H1 (cell line): Measurements from ENCODE around the gene TGFBR1. TPM values are rescaled to one million over a fixed set of nuclear protein-coding genes. Genes with fewer than 3 reads are reported as not detected.

ENCODE experiments used
- BRCA1 ChIP-seq: IDR thresholded peaks from 2 replicates; pipeline ENCODE4 v1.6.1; 2012; ENCODE audit warnings: low read depth, low read length, improper control_type of control experiment
- GTF2F1 ChIP-seq: IDR thresholded peaks from 2 replicates; pipeline ENCODE4 v1.6.1; 2012; ENCODE audit warnings: low read depth, low read length, improper control_type of control experiment, borderline replicate concordance
- POLR2AphosphoS5 ChIP-seq: IDR thresholded peaks from 2 replicates; pipeline ENCODE4 v1.6.1; 2011; ENCODE audit warnings: low read depth, low read length
- TCF12 ChIP-seq: IDR thresholded peaks from 2 replicates; pipeline ENCODE4 v1.6.1; 2011; ENCODE audit warnings: low read depth, mild to moderate bottlenecking, low read length
- polyA plus RNA-seq, 7 experiments: library from polyadenylated mRNA; depleted of rRNA in 3 of 7; stranded (reverse) in 5 of 7; unstranded in 2 of 7; fragments of >200 nt in 5 of 7; fragments of 200-250 nt in 2 of 7; gene quantifications; 1 replicate in 5 of 7; 2 replicates in 1 of 7; 4 replicates in 1 of 7; pipeline versions ENCODE4 v1.2.1 to v1.2.3, GENCODE V29; 2011 to 2013; ENCODE audit warnings: missing spikeins in 2 of 7, mixed read lengths in 2 of 7
- total RNA-seq: library from RNA; stranded (reverse); fragmentation: NEBNext Ultra II Directional; extraction: Animal tissue kit (Norgen Biotek cat#: 25700); gene quantifications from 2 replicates; pipeline ENCODE4 v1.2.1, GENCODE V29; 2021

The TGFBR1 gene
- total and polyA plus RNA-seq, 2 of the 8 experiments (the other 6 are each of a cell fraction or from before 2014, with no cell fraction given), result 16.8 to 52.4 TPM

DNA sequence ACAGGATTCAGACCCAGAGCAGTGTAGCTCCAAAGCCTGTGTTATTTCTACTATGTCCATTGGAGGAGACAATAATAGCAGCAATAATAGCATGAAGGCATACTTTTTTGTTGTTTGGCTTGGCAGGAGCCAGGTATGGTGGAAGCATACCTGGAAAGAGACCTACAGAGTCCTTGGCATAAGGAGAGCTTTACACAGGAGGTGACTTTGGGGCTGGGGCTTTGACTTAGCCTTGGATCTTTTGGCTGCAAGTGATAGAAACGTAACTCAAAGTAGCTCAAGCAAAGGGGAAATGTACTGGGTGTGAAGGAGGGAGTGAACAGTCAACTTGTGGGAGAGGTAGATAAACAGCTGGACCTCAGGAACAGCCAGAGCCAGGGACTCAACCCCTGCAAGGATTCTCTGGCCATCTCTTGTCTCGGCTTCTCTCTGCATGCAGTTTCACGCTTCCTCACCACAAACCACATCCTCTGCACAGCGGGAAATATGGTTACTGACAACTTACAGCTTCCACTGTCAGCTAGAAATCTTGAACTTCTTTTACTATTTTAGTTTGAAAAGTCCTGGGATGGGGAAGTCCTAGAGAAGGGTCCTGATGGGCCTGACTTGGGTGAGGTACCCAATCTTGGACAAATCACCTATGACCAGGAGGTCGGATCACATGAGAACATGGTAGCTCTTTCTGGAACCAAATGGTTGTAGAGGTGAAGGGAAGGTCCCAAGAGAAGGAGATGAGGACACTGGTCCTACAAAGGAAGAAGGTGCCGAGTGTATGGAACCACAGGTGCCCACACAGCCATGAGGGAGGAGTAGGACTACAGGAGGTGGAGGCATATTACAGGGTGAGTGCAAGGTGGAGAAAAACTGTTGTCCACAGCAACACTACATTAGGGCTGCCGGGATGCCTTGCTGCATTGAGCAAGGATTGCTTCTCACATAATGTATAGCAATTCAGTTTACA is 47.0 kb upstream of the TGFBR1 start (continued):
- TF ChIP-seq GTF2F1 (no peak), TCF12 (no peak), POLR2AphosphoS5 (no peak), BRCA1 (no peak)
